A673 (cell line): ENCODE data around the gene POLG2.

ENCODE experiments used
- EZH2 ChIP-seq: fragments of 200-600 bp; sonication (generic); IDR thresholded peaks from 2 replicates; pipeline ENCODE4 v1.6.1; 2017; ENCODE audit warnings: borderline replicate concordance, low read depth, mild to moderate bottlenecking, mixed read lengths, antibody characterized with exemption, low read length; ENCODE audit not compliant: poor library complexity, severe bottlenecking
- TF ChIP-seq, protein P1 (sequence below): fragments of 300-800, 200-600 bp; sonication (generic); conservative IDR thresholded peaks from 2 replicates; pipeline ENCODE4 v1.5.1; 2017; ENCODE audit warnings: low read depth, mild to moderate bottlenecking, antibody characterized with exemption, low read length, moderate library complexity, mixed read lengths

DNA sequence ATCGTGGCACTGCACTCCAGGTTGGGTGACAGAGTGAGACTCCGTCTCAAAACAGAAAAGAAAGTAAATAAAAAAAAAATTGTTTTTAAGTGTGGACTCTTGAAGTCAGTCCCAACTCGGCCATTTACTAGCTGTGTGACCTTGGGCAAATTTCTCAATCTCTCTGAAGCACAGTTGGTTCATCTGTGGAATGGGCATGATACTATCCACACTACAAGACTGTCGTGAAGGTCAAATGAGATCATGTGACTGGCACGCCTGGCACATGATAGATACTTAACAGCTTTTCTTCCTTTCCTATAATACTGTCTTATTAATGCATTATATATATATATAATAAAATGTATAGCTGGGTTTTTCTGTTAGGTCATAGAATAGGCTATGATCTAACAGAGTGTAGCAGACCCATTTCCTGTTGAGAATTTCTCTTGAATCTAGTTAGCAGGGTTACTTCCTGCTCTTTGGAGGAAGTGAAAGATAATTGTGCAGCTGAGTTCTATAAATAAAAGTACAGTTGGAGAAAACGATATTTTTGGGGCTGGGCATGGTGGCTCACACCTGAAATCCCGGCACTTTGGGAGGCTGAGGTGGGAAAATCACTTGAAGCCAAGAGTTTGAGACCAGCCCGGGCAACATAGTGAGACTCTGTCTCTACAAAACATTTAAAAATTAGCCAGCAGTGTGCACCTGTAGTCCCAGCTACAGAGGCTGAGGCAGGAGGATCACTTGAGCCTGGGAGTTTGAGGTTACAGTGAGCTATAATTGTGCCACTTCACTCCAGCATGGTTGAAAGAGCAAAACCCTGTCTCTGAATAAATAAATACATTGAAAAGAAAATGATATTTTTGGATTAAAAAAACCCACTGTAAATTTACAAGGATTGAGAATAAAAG lies 40.6 kb downstream of the POLG2 start:
- TF ChIP-seq, protein P1, sequence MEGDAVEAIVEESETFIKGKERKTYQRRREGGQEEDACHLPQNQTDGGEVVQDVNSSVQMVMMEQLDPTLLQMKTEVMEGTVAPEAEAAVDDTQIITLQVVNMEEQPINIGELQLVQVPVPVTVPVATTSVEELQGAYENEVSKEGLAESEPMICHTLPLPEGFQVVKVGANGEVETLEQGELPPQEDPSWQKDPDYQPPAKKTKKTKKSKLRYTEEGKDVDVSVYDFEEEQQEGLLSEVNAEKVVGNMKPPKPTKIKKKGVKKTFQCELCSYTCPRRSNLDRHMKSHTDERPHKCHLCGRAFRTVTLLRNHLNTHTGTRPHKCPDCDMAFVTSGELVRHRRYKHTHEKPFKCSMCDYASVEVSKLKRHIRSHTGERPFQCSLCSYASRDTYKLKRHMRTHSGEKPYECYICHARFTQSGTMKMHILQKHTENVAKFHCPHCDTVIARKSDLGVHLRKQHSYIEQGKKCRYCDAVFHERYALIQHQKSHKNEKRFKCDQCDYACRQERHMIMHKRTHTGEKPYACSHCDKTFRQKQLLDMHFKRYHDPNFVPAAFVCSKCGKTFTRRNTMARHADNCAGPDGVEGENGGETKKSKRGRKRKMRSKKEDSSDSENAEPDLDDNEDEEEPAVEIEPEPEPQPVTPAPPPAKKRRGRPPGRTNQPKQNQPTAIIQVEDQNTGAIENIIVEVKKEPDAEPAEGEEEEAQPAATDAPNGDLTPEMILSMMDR, result no peak
- no peak for TF ChIP-seq EZH2
